ENCODE data around the gene RIN3.
A peak's percentile ranks its signal among the peaks of the same experiment; 100 is the strongest.
"Not testable (repeated sequence)": the region's sequence is repeated elsewhere in the genome, so short reads cannot be mapped to it uniquely, and the experiment has no call there.

The RIN3 gene

GRCh38 chr14:92532490-92533163, 19.0 kb downstream of the RIN3 start:
- no peak overlapping the region for H3K27ac ChIP-seq
- POLR2A ChIA-PET (ENCODE audit: low non-redundant PET): no interaction called here
- TF ChIP-seq CTCF (conservative IDR thresholded peaks at IDR 0.05; ENCODE audit: low read depth): no peak
- DNase-seq (ENCODE audit: low spot score): no peak
- CTCF ChIA-PET: interaction anchor here (0.6 to 0.8 kb wide), 2 partner anchors 32 to 536 kb away, joined by 3 to 5 read pairs; no protein-coding TSS in a partner anchor

- no peak for DNase-seq (ENCODE audit: low spot score)
- TF ChIP-seq CTCF (conservative IDR thresholded peaks at IDR 0.05; ENCODE audit: low read depth): no peak
- ChIA-PET POLR2A (ENCODE audit: low non-redundant PET) (no interaction called here), CTCF (no interaction called here)
- H3K27ac ChIP-seq: no peak overlapping the region
These were observed 21.5 kb downstream of the RIN3 start for GRCh38 chr14:92534932-92535643.

- H3K27ac ChIP-seq; POLR2A ChIA-PET (ENCODE audit: low non-redundant PET); CTCF ChIA-PET: not testable (repeated sequence)
- DNase-seq (ENCODE audit: low spot score): peak; percentile 34
These were observed 22.6 kb downstream of the RIN3 start for GRCh38 chr14:92536231-92536630.

GRCh38 chr14:92538412-92538985, 24.9 kb downstream of the RIN3 start:
- POLR2A ChIA-PET (ENCODE audit: low non-redundant PET): no interaction called here

GRCh38 chr14:92539419-92539818, 25.8 kb downstream of the RIN3 start:
- DNase-seq (ENCODE audit: low spot score): no peak
- POLR2A ChIA-PET (ENCODE audit: low non-redundant PET): no interaction called here
- no peak for TF ChIP-seq CTCF (conservative IDR thresholded peaks at IDR 0.05; ENCODE audit: low read depth)
- peak overlapping the region; percentile 71; the same call in 1 of the 2 replicates for H3K27ac ChIP-seq
- CTCF ChIA-PET: no interaction called here

More at GRCh38 chr14:92538412-92538985, 24.9 kb downstream of the RIN3 start:
- TF ChIP-seq CTCF (conservative IDR thresholded peaks at IDR 0.05; ENCODE audit: low read depth): no peak
- no peak for DNase-seq (ENCODE audit: low spot score)
- H3K27ac ChIP-seq: no peak overlapping the region
- CTCF ChIA-PET: interaction anchor here (0.6 kb wide), 1 partner anchor 211 kb away, joined by 3 read pairs; no protein-coding TSS in a partner anchor

- H3K27ac ChIP-seq: peak overlapping the region; percentile 71
- no peak for TF ChIP-seq CTCF (conservative IDR thresholded peaks at IDR 0.05; ENCODE audit: low read depth)
- CTCF ChIA-PET: no interaction called here
These were observed 26.3 kb downstream of the RIN3 start for GRCh38 chr14:92539875-92540274.

More at GRCh38 chr14:92539875-92540274, 26.3 kb downstream of the RIN3 start:
- POLR2A ChIA-PET (ENCODE audit: low non-redundant PET): interaction anchor here (0.6 kb wide), 1 partner anchor 25 kb away, joined by 4 read pairs; no protein-coding TSS in a partner anchor
- no peak for DNase-seq (ENCODE audit: low spot score)
